ENCODE results near the gene EGF. TPM values are rescaled to one million over a fixed set of nuclear protein-coding genes. Genes with fewer than 3 reads are reported as not detected.
"Not testable (repeated sequence)": the region's sequence is repeated elsewhere in the genome, so short reads cannot be mapped to it uniquely, and the experiment has no call there.

EGF gene
- total RNA-seq, 1 donor from 2014 or later = 0.46 TPM

- TF ChIP-seq CTCF (conservative IDR thresholded peaks at IDR 0.05; ENCODE audit: low read depth, low read length) = no peak
- H3K4me3 ChIP-seq (ENCODE audit: low read depth, low read length) = no peak overlapping the region
- no peak for DNase-seq (ENCODE audit: low read depth)
Observed at GRCh38 chr4:110025056-110025455, 112.4 kb downstream of the EGF start.

- TF ChIP-seq CTCF (conservative IDR thresholded peaks at IDR 0.05; ENCODE audit: low read depth, low read length) = no peak
- no peak for DNase-seq (ENCODE audit: low read depth)
- H3K4me3 ChIP-seq (ENCODE audit: low read depth, low read length) = no peak overlapping the region
Observed at GRCh38 chr4:110025718-110026117, 113.0 kb downstream of the EGF start.

GRCh38 chr4:110032603-110033002, 119.9 kb downstream of the EGF start:
- no peak overlapping the region for H3K4me3 ChIP-seq (ENCODE audit: low read depth, low read length)
- no peak for TF ChIP-seq CTCF (conservative IDR thresholded peaks at IDR 0.05; ENCODE audit: low read depth, low read length)
- no peak for DNase-seq (ENCODE audit: low read depth)

- no peak for DNase-seq (ENCODE audit: low read depth)
- H3K4me3 ChIP-seq (ENCODE audit: low read depth, low read length) = no peak overlapping the region
Observed at GRCh38 chr4:110033355-110034025, 120.8 kb downstream of the EGF start.

GRCh38 chr4:110034026-110034393, 121.3 kb downstream of the EGF start:
- H3K4me3 ChIP-seq (ENCODE audit: low read depth, low read length) = no peak overlapping the region
- no peak for TF ChIP-seq CTCF (conservative IDR thresholded peaks at IDR 0.05; ENCODE audit: low read depth, low read length)
- DNase-seq (ENCODE audit: low read depth) = no peak

More at GRCh38 chr4:110033355-110034025, 120.8 kb downstream of the EGF start:
- no peak for TF ChIP-seq CTCF (conservative IDR thresholded peaks at IDR 0.05; ENCODE audit: low read depth, low read length)

GRCh38 chr4:110039164-110039563, 126.5 kb downstream of the EGF start:
- not testable (repeated sequence) for DNase-seq (ENCODE audit: low read depth); H3K4me3 ChIP-seq (ENCODE audit: low read depth, low read length)

- no peak for DNase-seq (ENCODE audit: low read depth)
- no peak for TF ChIP-seq CTCF (conservative IDR thresholded peaks at IDR 0.05; ENCODE audit: low read depth, low read length)
- H3K4me3 ChIP-seq (ENCODE audit: low read depth, low read length) = no peak overlapping the region
Observed at GRCh38 chr4:110041735-110042134, 129.1 kb downstream of the EGF start.
